Epithelial cell of proximal tubule (primary cell): ENCODE measurements around the gene NAV3. TPM values are rescaled to one million over a fixed set of nuclear protein-coding genes. Genes with fewer than 3 reads are reported as not detected.

ENCODE experiments used
- DNase-seq: peaks from one replicate; pipeline ENCODE4 v3.0.0-alpha.2; 2011; ENCODE audit warnings: low read depth
- H3K4me3 ChIP-seq: 2 replicates; pipeline ENCODE4 v1.5.1; 2011; ENCODE audit warnings: low read depth, mild to moderate bottlenecking, low read length
- total RNA-seq: library from RNA; depleted of rRNA; stranded (reverse); fragments of >200 nt; gene quantifications from 2 replicates; pipeline ENCODE4 v1.2.3, GENCODE V29; 2015
- TF ChIP-seq, protein P1 (sequence below): conservative IDR thresholded peaks from 2 replicates; pipeline ENCODE4 v1.5.1; 2012; ENCODE audit warnings: low read depth, mild to moderate bottlenecking, low read length

The NAV3 gene
- total RNA-seq, 1 donor from 2014 or later = 15.5 TPM

DNA sequence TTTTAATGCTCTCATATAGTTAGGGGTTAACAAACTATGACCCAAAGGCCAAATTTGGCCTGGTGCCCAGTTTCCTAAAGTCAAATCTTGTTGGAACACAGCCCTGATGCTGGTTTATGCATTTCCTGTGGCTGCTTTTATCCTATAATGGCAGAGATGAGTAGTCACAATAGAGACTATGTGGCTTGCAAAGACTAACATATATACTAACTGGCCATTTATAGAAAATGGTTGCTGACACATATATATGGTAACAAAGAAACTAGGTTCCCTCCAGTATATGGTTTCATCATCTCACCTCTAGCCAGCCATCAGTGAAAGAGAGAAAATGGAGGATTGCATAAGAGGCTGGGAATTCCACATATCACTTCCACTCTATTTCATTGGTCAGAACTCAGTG lies 10.8 kb downstream of the NAV3 start:
- TF ChIP-seq, protein P1, sequence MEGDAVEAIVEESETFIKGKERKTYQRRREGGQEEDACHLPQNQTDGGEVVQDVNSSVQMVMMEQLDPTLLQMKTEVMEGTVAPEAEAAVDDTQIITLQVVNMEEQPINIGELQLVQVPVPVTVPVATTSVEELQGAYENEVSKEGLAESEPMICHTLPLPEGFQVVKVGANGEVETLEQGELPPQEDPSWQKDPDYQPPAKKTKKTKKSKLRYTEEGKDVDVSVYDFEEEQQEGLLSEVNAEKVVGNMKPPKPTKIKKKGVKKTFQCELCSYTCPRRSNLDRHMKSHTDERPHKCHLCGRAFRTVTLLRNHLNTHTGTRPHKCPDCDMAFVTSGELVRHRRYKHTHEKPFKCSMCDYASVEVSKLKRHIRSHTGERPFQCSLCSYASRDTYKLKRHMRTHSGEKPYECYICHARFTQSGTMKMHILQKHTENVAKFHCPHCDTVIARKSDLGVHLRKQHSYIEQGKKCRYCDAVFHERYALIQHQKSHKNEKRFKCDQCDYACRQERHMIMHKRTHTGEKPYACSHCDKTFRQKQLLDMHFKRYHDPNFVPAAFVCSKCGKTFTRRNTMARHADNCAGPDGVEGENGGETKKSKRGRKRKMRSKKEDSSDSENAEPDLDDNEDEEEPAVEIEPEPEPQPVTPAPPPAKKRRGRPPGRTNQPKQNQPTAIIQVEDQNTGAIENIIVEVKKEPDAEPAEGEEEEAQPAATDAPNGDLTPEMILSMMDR = no peak
- no peak overlapping the region for H3K4me3 ChIP-seq
- no peak for DNase-seq

DNA sequence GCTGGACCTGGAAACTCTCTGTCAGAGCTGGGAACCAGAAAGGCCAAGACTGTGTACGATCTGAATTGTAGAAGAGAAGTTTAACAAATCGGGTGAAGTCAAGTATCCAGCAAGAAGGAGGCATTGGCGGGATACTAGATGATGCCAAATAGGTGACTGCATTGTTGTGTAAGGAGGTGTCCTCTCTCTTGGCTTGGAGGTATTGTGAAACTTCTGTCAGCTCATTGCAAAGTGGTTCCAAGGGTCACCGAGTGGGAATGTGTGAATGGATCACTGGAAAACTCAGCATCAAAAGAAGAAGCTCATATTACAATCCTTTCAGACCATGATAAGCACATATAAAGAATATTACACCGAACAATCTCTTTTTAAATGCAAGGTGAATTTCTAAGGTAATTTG lies 11.7 kb downstream of the NAV3 start:
- TF ChIP-seq, protein P1 = no peak
- DNase-seq = peak; percentile 67
- H3K4me3 ChIP-seq = no peak overlapping the region

DNA sequence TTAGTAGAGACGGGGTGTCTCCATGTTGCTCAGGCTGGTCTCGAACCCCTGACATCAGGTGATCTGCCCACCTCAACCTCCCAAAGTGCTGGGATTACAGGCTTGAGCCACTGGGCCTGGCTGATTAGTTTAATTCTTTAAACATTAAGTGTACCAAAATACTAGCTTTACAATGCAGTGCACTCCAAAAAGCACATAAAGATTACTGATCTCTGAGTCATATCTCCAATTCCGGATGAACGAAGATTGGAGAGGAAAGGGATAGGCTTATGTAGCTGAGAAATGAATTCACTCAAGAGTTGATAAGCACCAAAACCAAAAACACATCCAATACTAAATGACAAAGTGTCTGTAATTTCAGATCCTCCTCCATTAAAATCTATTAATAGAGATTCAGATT lies 15.1 kb downstream of the NAV3 start:
- DNase-seq = no peak

DNA sequence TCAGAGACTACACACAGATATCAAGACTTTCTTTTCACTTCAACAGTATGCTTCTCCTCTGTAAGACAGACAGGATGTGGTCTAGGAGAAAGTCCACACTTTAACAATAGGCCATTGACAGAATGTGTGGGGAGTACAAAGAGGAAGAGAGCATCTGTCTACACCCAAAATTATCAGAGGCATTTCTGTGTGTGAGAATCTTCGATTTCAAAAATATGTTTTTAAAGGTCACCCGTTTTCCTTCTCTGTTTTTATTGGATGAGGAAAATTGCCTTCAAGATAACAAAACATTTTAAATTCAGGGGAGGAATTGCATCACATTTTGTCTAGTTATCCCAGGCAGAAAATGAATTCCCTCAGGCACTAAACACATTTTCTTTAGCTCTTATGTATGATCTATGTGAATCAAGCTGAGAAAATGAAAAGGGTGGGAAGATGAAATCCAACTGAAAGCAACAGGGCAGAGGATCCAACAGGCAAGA lies 16.4 kb downstream of the NAV3 start:
- TF ChIP-seq, protein P1 = no peak
- no peak for DNase-seq
- H3K4me3 ChIP-seq = no peak overlapping the region

More for the DNA sequence above, 15.1 kb downstream of the NAV3 start:
- TF ChIP-seq, protein P1 = no peak
- no peak overlapping the region for H3K4me3 ChIP-seq

DNA sequence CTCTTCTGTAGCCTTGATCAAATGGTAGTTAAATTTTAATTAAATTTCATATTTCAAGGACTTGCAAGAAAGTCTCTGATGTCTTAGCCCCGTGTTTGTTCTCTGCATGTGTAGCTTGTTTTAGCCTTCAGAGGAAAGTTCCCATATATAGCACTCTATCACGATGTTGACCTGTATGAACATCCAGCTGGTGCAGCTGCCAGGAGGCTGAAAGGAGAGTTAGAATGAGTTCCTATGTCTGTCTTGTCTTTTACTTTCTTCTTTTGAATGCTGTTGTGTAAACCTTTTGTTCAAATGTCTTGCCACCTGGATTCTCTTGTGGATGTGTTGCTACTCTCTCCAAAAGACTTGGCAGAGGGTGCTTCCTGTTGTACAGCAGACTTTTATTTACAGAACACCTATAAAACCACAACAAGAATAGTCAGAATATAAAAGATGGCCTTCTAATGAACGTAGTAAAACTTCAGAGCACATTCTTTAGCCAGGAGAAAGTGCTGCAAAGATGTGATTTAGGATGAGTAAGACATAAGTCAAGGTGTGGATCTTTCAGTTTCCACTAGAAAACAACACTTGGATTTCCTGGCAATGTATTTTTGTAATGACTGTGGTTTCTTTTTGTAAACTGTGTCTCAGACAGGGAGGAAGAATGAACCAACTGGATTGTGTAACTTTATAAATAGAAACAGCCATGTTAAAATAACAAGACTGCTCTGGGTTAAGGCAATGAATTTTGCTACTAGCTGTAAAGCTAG lies 17.2 kb downstream of the NAV3 start:
- DNase-seq = peak; percentile 50
- TF ChIP-seq, protein P1 = no peak
- H3K4me3 ChIP-seq = no peak overlapping the region

DNA sequence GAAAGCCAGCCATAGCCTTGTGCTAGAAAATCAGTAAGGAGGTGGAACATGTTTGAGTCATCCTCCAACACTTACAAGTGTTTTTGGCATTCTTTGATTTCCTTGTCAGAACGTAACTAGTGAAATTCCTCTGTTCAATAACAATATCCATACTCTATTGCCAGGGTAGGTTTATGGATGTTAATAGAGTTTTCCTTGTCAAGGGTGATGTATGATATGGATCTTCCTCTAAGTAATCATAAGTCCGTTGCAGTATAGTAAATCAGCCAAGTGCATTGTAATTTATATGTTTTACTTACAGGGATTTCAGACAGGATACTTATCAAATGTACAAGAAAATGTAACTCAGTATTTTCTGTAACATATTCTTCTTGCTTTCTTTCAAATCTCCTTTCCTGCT lies 19.4 kb downstream of the NAV3 start:
- no peak overlapping the region for H3K4me3 ChIP-seq
- no peak for DNase-seq
- TF ChIP-seq, protein P1 = no peak

DNA sequence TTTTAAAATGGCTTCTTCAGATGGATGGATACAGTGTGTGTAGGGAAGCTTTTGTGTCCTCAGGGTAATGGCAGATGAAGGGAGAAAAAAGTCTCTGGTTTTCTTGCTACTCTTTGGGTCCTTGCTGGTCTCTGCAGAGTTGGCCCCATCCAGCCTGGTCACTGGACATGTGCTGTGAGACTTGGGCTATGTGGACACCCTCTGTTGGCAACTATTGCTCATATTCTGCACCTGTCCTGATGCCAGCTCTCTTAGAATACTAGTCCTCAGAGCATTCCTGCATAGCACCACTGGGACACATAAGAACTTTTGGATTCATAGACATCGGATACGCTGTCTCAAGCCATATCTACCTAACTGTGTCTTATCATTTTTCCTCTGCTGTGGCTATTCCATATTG lies 20.0 kb downstream of the NAV3 start:
- no peak for DNase-seq
- no peak overlapping the region for H3K4me3 ChIP-seq
- TF ChIP-seq, protein P1 = no peak
